ENCODE results near the gene ZBTB7B. TPM values are rescaled to one million over a fixed set of nuclear protein-coding genes. Genes with fewer than 3 reads are reported as not detected.

ZBTB7B gene
- total RNA-seq, 3 donors from 2014 or later, result 175 to 313 (median 255) TPM

DNA sequence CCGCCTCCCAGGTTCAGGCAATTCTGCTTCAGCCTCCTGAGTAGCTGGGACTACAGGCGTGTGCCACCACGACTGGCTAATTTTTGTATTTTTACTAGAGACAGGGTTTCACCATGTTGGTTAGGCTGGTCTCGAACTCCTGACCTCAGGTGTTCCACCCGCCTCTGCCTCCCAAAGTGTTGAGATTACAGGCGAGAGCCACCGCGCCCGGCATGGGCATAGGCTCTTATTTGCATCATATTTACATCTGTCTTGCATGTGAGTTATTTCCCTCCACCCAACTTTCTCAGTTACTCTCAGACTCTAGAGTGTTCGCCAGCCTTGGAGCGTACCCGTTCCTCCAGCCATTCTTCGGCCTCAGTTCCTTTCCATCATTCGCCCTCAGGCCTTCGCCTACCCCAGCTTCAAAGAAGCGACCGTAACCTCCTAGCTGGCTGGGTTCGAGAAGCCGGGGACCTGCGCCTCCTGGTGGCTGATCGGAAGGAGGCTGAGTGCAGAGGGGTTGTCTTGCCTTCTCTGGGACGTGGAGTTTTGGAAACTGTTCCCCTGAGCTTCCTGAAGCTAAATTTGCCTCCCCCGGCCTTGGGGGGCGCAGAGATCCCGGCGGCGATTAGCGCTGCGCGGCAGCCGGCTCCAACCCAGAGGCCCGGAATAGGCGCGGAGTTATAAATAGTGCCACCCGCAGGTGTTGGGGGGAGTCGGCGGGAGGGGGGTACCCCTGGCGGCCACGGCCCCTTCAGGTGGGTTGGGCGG, 3.6 kb upstream of the ZBTB7B start:
- ATAC-seq (no peak), DNase-seq (peak; percentile 75 to 82 (median 78))
- intact Hi-C loops (cut with DNase I, micrococcal nuclease), result no loop called here
- TF ChIP-seq, protein P1, sequence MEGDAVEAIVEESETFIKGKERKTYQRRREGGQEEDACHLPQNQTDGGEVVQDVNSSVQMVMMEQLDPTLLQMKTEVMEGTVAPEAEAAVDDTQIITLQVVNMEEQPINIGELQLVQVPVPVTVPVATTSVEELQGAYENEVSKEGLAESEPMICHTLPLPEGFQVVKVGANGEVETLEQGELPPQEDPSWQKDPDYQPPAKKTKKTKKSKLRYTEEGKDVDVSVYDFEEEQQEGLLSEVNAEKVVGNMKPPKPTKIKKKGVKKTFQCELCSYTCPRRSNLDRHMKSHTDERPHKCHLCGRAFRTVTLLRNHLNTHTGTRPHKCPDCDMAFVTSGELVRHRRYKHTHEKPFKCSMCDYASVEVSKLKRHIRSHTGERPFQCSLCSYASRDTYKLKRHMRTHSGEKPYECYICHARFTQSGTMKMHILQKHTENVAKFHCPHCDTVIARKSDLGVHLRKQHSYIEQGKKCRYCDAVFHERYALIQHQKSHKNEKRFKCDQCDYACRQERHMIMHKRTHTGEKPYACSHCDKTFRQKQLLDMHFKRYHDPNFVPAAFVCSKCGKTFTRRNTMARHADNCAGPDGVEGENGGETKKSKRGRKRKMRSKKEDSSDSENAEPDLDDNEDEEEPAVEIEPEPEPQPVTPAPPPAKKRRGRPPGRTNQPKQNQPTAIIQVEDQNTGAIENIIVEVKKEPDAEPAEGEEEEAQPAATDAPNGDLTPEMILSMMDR (IDR thresholded peaks at IDR 0.05), result peak; percentile 57
- Histone ChIP-seq H3K4me3 (no peak overlapping the region), H3K9me3 (no peaks in the 10 kb centered on the region), H3K36me3 (ENCODE audit: low read depth) (no peaks in the 10 kb centered on the region), H3K4me1 (ENCODE audit: low read depth) (peaks cover 19% of the 10 kb centered on the region)

DNA sequence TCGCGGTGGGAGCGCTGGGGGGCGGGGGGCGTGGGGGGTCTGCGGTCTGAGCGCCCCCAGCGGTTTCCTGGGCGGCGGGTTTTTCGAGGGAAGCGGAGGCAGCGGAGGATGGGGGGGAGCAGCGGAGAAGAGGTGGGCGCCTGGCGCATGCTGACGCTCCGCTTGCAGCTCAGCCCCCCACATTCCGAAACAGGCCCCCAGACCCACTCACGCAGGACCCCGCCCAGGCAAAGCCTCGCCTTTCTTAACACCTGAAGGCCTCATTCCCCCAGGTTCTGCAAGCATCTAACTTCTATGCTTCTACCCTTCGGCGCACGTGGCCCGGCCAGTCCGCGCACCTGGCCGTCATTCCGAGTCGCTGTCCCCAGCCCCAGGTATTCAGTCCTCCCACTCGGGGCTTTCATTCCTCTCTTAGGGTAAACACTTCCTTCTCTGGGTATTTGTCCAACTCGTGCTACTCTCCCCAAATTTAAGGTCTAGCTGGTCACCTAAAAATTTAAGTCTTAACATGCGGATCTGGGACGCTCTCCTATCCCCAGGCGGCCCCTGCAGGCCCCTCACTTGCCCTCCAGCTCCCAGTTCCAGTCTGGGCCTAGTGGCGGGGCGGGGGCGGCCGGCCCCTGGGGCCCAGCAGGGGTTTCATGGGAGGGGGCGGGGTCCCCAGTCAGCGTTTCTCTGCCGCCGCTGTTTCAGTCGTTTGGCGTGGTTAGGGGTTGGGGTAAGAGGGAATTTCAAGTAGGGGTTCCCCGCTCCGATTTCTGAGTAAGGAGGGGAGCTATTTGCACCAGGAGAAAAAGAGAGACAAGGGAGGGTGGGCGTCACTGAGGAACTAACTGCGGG, 2.8 kb upstream of the ZBTB7B start:
- ATAC-seq (no peak), DNase-seq (peak; percentile 59 to 78 (median 68))
- intact Hi-C loops (cut with DNase I, micrococcal nuclease), result no loop called here
- Histone ChIP-seq H3K36me3 (ENCODE audit: low read depth) (no peaks in the 10 kb centered on the region), H3K4me3 (no peak overlapping the region), H3K4me1 (ENCODE audit: low read depth) (peaks cover 25% of the 10 kb centered on the region), H3K9me3 (no peaks in the 10 kb centered on the region)
- TF ChIP-seq, protein P1 (IDR thresholded peaks at IDR 0.05), result no peak

DNA sequence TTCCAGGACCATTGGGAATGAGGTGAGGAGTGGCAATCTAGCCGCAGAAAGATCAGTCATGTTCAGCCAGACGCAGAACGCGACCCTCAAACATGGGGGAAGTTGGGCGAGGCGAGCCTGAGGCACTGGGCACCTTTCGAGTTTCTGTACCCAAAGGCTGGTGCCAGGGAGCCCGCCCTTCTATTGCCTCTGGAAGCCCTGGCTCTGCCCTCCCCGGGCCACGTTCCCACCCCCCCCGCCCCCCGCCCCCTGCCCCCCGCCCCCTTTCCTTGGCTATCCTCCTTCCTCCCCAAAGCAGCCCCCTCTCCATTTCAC, 2.2 kb upstream of the ZBTB7B start:
- no peak for ATAC-seq
- DNase-seq, result peak; percentile 67 to 74 (median 70)
- Histone ChIP-seq H3K36me3 (ENCODE audit: low read depth) (no peaks in the 10 kb centered on the region), H3K4me1 (ENCODE audit: low read depth) (peaks cover 31% of the 10 kb centered on the region), H3K4me3 (no peak overlapping the region), H3K9me3 (no peaks in the 10 kb centered on the region)
- intact Hi-C loops (cut with DNase I, micrococcal nuclease), result no loop called here
- TF ChIP-seq, protein P1 (IDR thresholded peaks at IDR 0.05), result no peak

DNA sequence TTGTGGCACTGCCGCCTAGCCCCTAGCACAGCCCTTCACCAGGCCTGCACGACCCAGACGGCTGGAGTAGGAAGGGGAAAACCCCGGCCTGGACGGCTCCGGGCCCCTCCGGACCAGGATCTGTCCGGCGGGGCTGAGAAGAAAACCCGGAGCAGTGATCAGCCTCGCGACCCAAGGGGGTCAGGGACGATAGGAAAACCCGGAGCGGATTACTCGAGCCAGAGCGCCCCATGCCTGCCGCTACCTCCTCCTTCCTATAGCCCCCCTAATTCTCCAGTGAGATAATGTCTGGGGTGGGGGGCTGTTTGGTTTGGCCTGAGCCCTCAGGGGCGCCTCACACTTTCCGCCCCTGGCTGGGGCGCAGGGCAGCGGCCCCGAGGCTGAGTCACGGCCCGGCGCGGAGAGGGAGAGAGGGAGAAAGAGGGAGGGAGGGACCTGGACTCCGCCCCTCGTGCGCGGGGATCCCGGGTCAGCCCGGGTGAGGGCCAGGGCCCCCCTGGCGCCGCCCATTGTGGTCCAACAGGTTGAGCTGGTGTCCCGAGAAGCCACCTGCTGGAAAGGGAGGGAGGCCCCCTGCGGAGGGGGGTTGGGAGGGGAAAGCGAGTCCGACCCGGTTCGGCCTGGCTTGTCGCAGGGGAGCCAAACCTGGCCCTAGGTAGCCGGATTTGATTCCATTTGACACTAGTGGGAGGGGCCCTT, 1.7 kb upstream of the ZBTB7B start:
- H3K4me1 ChIP-seq (ENCODE audit: low read depth), result peaks cover 36% of the 10 kb centered on the region
- H3K36me3 ChIP-seq (ENCODE audit: low read depth), result no peaks in the 10 kb centered on the region
- TF ChIP-seq, protein P1 (IDR thresholded peaks at IDR 0.05), result no peak
- ATAC-seq (peak; percentile 67), DNase-seq (peak; percentile 96 to 98 (median 97))
- H3K9me3 ChIP-seq, result no peaks in the 10 kb centered on the region
- peak overlapping the region; percentile 51 for H3K4me3 ChIP-seq
- intact Hi-C loops (cut with DNase I, micrococcal nuclease), result no loop called here

DNA sequence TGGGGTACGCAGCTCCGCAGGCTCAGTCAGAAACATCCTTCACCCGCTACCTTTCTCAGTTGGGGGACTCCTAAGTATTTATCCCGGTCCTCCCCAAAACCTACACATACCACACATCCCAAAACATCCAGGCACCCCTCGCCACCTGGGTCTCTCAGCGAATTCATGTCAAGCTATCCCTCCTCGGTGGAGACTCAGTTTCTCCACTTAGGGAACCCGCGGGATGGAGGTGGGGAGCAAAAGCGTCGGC, 1.3 kb upstream of the ZBTB7B start:
- intact Hi-C loops (cut with DNase I, micrococcal nuclease), result no loop called here
- peaks cover 41% of the 10 kb centered on the region for H3K4me1 ChIP-seq (ENCODE audit: low read depth)
- H3K4me3 ChIP-seq, result peak overlapping the region; percentile 51
- H3K9me3 ChIP-seq, result no peaks in the 10 kb centered on the region
- TF ChIP-seq, protein P1 (IDR thresholded peaks at IDR 0.05), result no peak
- DNase-seq (no peak), ATAC-seq (no peak)
- H3K36me3 ChIP-seq (ENCODE audit: low read depth), result no peaks in the 10 kb centered on the region
